ENCODE data around the gene PBX1.

Gene PBX1

GRCh38 chr1:164560556-164560955 is 1.6 kb downstream of the PBX1 start:
- H3K4me1 Mint-ChIP-seq (ENCODE audit: low read depth), result peaks cover 12% of the 10 kb centered on the region
- peaks cover 45% of the 10 kb centered on the region for H3K27me3 Mint-ChIP-seq
- H3K27ac Mint-ChIP-seq, result no peak overlapping the region
- H3K36me3 Mint-ChIP-seq (ENCODE audit: low read depth), result no peaks in the 10 kb centered on the region
- peak overlapping the region; percentile 32 for H3K4me3 Mint-ChIP-seq
- H3K9me3 Mint-ChIP-seq, result no peaks in the 10 kb centered on the region

- Mint-ChIP-seq H3K4me1 (ENCODE audit: low read depth) (peaks cover 12% of the 10 kb centered on the region), H3K36me3 (ENCODE audit: low read depth) (no peaks in the 10 kb centered on the region), H3K27me3 (peaks cover 45% of the 10 kb centered on the region), H3K4me3 (no peak overlapping the region), H3K27ac (no peak overlapping the region), H3K9me3 (no peaks in the 10 kb centered on the region)
These were observed 2.0 kb downstream of the PBX1 start for GRCh38 chr1:164561007-164561406.

- Mint-ChIP-seq H3K4me3 (no peak overlapping the region), H3K27me3 (peaks cover 43% of the 10 kb centered on the region), H3K27ac (no peak overlapping the region), H3K36me3 (ENCODE audit: low read depth) (no peaks in the 10 kb centered on the region), H3K9me3 (no peaks in the 10 kb centered on the region), H3K4me1 (ENCODE audit: low read depth) (peaks cover 12% of the 10 kb centered on the region)
These were observed 2.5 kb downstream of the PBX1 start for GRCh38 chr1:164561472-164561871.

- Mint-ChIP-seq H3K4me1 (ENCODE audit: low read depth) (peaks cover 12% of the 10 kb centered on the region), H3K9me3 (no peaks in the 10 kb centered on the region), H3K27ac (no peak overlapping the region), H3K4me3 (no peak overlapping the region), H3K36me3 (ENCODE audit: low read depth) (no peaks in the 10 kb centered on the region), H3K27me3 (peaks cover 41% of the 10 kb centered on the region)
These were observed 3.1 kb downstream of the PBX1 start for GRCh38 chr1:164562061-164562460.

- Mint-ChIP-seq H3K4me3 (no peak overlapping the region), H3K36me3 (ENCODE audit: low read depth) (no peaks in the 10 kb centered on the region), H3K9me3 (no peaks in the 10 kb centered on the region), H3K4me1 (ENCODE audit: low read depth) (peaks cover 12% of the 10 kb centered on the region), H3K27me3 (peaks cover 41% of the 10 kb centered on the region), H3K27ac (no peak overlapping the region)
These were observed 3.5 kb downstream of the PBX1 start for GRCh38 chr1:164562511-164562910.

- Mint-ChIP-seq H3K4me1 (ENCODE audit: low read depth) (peaks cover 8% of the 10 kb centered on the region), H3K27ac (no peak overlapping the region), H3K9me3 (no peaks in the 10 kb centered on the region), H3K36me3 (ENCODE audit: low read depth) (no peaks in the 10 kb centered on the region), H3K27me3 (peaks cover 36% of the 10 kb centered on the region), H3K4me3 (no peak overlapping the region)
These were observed 4.0 kb downstream of the PBX1 start for GRCh38 chr1:164562947-164563520.

- H3K4me1 Mint-ChIP-seq (ENCODE audit: low read depth), result peaks cover 4% of the 10 kb centered on the region
- H3K27me3 Mint-ChIP-seq, result peaks cover 36% of the 10 kb centered on the region
- H3K9me3 Mint-ChIP-seq, result no peaks in the 10 kb centered on the region
These were observed 4.9 kb downstream of the PBX1 start for GRCh38 chr1:164563721-164564360.

GRCh38 chr1:164564378-164564777 is 5.4 kb downstream of the PBX1 start:
- no peaks in the 10 kb centered on the region for H3K9me3 Mint-ChIP-seq
- no peak overlapping the region for H3K4me3 Mint-ChIP-seq
- H3K27ac Mint-ChIP-seq, result no peak overlapping the region
- H3K4me1 Mint-ChIP-seq (ENCODE audit: low read depth), result peaks cover 4% of the 10 kb centered on the region
- H3K36me3 Mint-ChIP-seq (ENCODE audit: low read depth), result no peaks in the 10 kb centered on the region
- peaks cover 36% of the 10 kb centered on the region for H3K27me3 Mint-ChIP-seq

More at GRCh38 chr1:164563721-164564360, 4.9 kb downstream of the PBX1 start:
- H3K4me3 Mint-ChIP-seq, result no peak overlapping the region
- no peaks in the 10 kb centered on the region for H3K36me3 Mint-ChIP-seq (ENCODE audit: low read depth)
- H3K27ac Mint-ChIP-seq, result no peak overlapping the region

- Mint-ChIP-seq H3K4me1 (ENCODE audit: low read depth) (no peaks in the 10 kb centered on the region), H3K36me3 (ENCODE audit: low read depth) (no peaks in the 10 kb centered on the region), H3K9me3 (no peaks in the 10 kb centered on the region), H3K27me3 (peaks cover 30% of the 10 kb centered on the region), H3K27ac (no peak overlapping the region), H3K4me3 (no peak overlapping the region)
These were observed 6.4 kb downstream of the PBX1 start for GRCh38 chr1:164565357-164565756.

- H3K9me3 Mint-ChIP-seq, result no peaks in the 10 kb centered on the region
- no peaks in the 10 kb centered on the region for H3K36me3 Mint-ChIP-seq (ENCODE audit: low read depth)
- H3K27me3 Mint-ChIP-seq, result peaks cover 7% of the 10 kb centered on the region
- H3K27ac Mint-ChIP-seq, result no peak overlapping the region
- no peak overlapping the region for H3K4me3 Mint-ChIP-seq
- no peaks in the 10 kb centered on the region for H3K4me1 Mint-ChIP-seq (ENCODE audit: low read depth)
These were observed 8.8 kb downstream of the PBX1 start for GRCh38 chr1:164567774-164568173.

GRCh38 chr1:164569241-164569640 is 10.3 kb downstream of the PBX1 start:
- peaks cover 9% of the 10 kb centered on the region for H3K27me3 Mint-ChIP-seq
- no peaks in the 10 kb centered on the region for H3K9me3 Mint-ChIP-seq
- no peak overlapping the region for H3K4me3 Mint-ChIP-seq
- H3K4me1 Mint-ChIP-seq (ENCODE audit: low read depth), result no peaks in the 10 kb centered on the region
- H3K36me3 Mint-ChIP-seq (ENCODE audit: low read depth), result no peaks in the 10 kb centered on the region
- H3K27ac Mint-ChIP-seq, result no peak overlapping the region

- H3K27me3 Mint-ChIP-seq, result peaks cover 6% of the 10 kb centered on the region
- no peak overlapping the region for H3K27ac Mint-ChIP-seq
- H3K36me3 Mint-ChIP-seq (ENCODE audit: low read depth), result no peaks in the 10 kb centered on the region
- no peak overlapping the region for H3K4me3 Mint-ChIP-seq
- H3K9me3 Mint-ChIP-seq, result no peaks in the 10 kb centered on the region
- H3K4me1 Mint-ChIP-seq (ENCODE audit: low read depth), result no peaks in the 10 kb centered on the region
These were observed 10.9 kb downstream of the PBX1 start for GRCh38 chr1:164569866-164570265.

- peaks cover 5% of the 10 kb centered on the region for H3K27me3 Mint-ChIP-seq
- H3K4me3 Mint-ChIP-seq, result no peak overlapping the region
- H3K36me3 Mint-ChIP-seq (ENCODE audit: low read depth), result no peaks in the 10 kb centered on the region
These were observed 12.3 kb downstream of the PBX1 start for GRCh38 chr1:164571333-164571732.

GRCh38 chr1:164575356-164575886 is 16.4 kb downstream of the PBX1 start:
- no peak overlapping the region for H3K4me3 Mint-ChIP-seq
- no peaks in the 10 kb centered on the region for H3K4me1 Mint-ChIP-seq (ENCODE audit: low read depth)
- H3K9me3 Mint-ChIP-seq, result no peaks in the 10 kb centered on the region
- no peaks in the 10 kb centered on the region for H3K36me3 Mint-ChIP-seq (ENCODE audit: low read depth)
- H3K27ac Mint-ChIP-seq, result no peak overlapping the region
- peaks cover 5% of the 10 kb centered on the region for H3K27me3 Mint-ChIP-seq

More at GRCh38 chr1:164571333-164571732, 12.3 kb downstream of the PBX1 start:
- Mint-ChIP-seq H3K9me3 (no peaks in the 10 kb centered on the region), H3K27ac (no peak overlapping the region), H3K4me1 (ENCODE audit: low read depth) (no peaks in the 10 kb centered on the region)

GRCh38 chr1:164576291-164577271 is 17.6 kb downstream of the PBX1 start:
- Mint-ChIP-seq H3K36me3 (ENCODE audit: low read depth) (no peaks in the 10 kb centered on the region), H3K4me1 (ENCODE audit: low read depth) (no peaks in the 10 kb centered on the region), H3K27ac (no peak overlapping the region), H3K9me3 (no peaks in the 10 kb centered on the region), H3K27me3 (peaks cover 5% of the 10 kb centered on the region), H3K4me3 (no peak overlapping the region)
